ENCODE measurements around the gene BEST2.

The BEST2 gene

DNA sequence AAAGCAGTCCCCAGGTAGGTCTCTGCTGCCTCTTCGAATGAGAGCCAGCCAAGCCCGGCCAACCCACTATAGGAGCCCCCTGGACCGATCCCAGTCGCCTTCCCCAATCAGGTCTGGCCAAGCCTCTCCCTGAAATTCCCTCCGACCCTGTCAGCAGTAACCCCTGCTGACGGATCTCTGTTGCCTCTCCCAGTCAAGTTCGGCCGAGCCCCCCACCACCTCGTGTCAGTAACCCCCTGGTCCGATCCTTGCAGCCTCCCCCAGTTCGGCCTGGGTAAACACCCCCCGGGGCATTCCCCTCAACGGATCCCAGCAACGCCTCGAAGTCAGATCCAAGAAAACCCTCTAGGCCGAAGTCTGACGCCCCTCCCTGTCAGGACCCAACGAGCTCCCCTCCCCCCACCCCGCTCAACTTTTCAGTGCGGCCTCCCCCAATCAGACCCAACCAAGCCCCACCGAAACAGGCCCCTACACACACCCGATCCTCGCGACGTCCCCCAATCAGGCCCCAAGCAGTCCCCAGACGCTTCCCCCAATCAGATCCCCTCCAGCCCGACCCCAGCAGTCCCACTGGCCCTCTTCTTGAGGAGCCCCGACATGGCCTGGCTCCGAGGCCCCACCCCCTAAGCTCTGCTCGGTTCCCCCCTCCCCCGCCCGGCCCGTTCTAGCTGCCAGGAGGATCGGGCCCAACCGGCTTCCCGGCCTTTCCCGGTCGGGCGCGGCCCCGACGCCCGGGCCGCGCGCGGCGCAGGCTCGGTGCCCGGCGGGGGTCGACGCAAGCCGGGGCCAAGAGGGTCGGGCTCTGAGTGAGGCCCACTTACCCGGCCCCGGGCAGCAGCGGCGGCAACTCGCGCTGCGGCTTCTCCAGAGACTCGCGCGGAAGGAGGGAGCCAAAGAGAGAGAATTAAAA is 29.7 kb upstream of the BEST2 start:
- no peak for TF ChIP-seq ZNF70 (CRISPR knock-in tag; IDR thresholded peaks at IDR 0.05)
- no peak for TF ChIP-seq ISL1 (CRISPR knock-in tag; IDR thresholded peaks at IDR 0.05)
- TF ChIP-seq, protein P1, sequence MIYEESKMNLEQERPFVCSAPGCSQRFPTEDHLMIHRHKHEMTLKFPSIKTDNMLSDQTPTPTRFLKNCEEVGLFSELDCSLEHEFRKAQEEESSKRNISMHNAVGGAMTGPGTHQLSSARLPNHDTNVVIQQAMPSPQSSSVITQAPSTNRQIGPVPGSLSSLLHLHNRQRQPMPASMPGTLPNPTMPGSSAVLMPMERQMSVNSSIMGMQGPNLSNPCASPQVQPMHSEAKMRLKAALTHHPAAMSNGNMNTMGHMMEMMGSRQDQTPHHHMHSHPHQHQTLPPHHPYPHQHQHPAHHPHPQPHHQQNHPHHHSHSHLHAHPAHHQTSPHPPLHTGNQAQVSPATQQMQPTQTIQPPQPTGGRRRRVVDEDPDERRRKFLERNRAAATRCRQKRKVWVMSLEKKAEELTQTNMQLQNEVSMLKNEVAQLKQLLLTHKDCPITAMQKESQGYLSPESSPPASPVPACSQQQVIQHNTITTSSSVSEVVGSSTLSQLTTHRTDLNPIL (CRISPR knock-in tag; IDR thresholded peaks at IDR 0.05; ENCODE audit: low read depth) = no peak
- no peak for TF ChIP-seq ESRRG (CRISPR knock-in tag; IDR thresholded peaks at IDR 0.05)
- no peak for TF ChIP-seq TOX (CRISPR knock-in tag; IDR thresholded peaks at IDR 0.05; ENCODE audit: borderline replicate concordance)
- no peak for TF ChIP-seq GLIS3 (CRISPR knock-in tag; IDR thresholded peaks at IDR 0.05)
- TF ChIP-seq PATZ1 (CRISPR knock-in tag; IDR thresholded peaks at IDR 0.05; ENCODE audit: borderline replicate concordance) = no peak
- TF ChIP-seq ZFP3 (CRISPR knock-in tag; IDR thresholded peaks at IDR 0.05) = no peak
- TF ChIP-seq ARNTL (CRISPR knock-in tag; IDR thresholded peaks at IDR 0.05; ENCODE audit: borderline replicate concordance, low read depth) = no peak
- no peak for TF ChIP-seq ZNF8 (CRISPR knock-in tag; IDR thresholded peaks at IDR 0.05)
- ATAC-seq = peak; percentile 36

- peak; percentile 83 for ATAC-seq
- TF ChIP-seq PATZ1 (CRISPR knock-in tag; IDR thresholded peaks at IDR 0.05; ENCODE audit: borderline replicate concordance) (no peak), SNAI2 (CRISPR knock-in tag; IDR thresholded peaks at IDR 0.05) (peak; percentile 24; the same call in 1 of the 2 replicates), PPARA (CRISPR knock-in tag; IDR thresholded peaks at IDR 0.05; ENCODE audit: borderline replicate concordance) (no peak), TOX (CRISPR knock-in tag; IDR thresholded peaks at IDR 0.05; ENCODE audit: borderline replicate concordance) (no peak), ZNF565 (CRISPR knock-in tag; conservative IDR thresholded peaks at IDR 0.05; ENCODE audit: low read depth) (no peak), TSHZ2 (CRISPR knock-in tag; IDR thresholded peaks at IDR 0.05) (no peak), RARB (CRISPR knock-in tag; IDR thresholded peaks at IDR 0.05) (no peak), ZFP30 (CRISPR knock-in tag; IDR thresholded peaks at IDR 0.05) (no peak)
- TF ChIP-seq, protein P1 (CRISPR knock-in tag; IDR thresholded peaks at IDR 0.05; ENCODE audit: low read depth) = no peak
Measured at GRCh38 chr19:12722566-12723380, 28.8 kb upstream of the BEST2 start.

DNA sequence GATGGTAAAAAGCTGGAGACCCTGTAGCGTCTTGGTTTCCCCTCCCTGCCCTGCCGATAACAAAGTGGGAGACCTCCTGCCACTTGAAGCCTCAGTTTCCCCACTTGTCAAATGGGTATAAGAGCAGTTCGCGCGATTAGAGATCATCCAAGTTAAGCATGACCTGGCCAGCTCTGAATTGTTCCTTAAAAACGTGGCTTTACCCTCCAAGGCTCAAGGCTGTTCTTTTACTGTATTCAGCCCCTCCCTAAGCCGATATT is 28.3 kb upstream of the BEST2 start:
- ATAC-seq = peak; percentile 3; the same call in 1 of the 3 replicates
- TF ChIP-seq, protein P1 (CRISPR knock-in tag; IDR thresholded peaks at IDR 0.05; ENCODE audit: low read depth) = no peak
- TF ChIP-seq TCF4 (CRISPR knock-in tag; IDR thresholded peaks at IDR 0.05; ENCODE audit: borderline replicate concordance) = no peak
- no peak for TF ChIP-seq SNAI2 (CRISPR knock-in tag; IDR thresholded peaks at IDR 0.05)
- TF ChIP-seq OSR1 (CRISPR knock-in tag; IDR thresholded peaks at IDR 0.05) = no peak
- no peak for TF ChIP-seq ISL1 (CRISPR knock-in tag; IDR thresholded peaks at IDR 0.05)
- TF ChIP-seq ZNF8 (CRISPR knock-in tag; IDR thresholded peaks at IDR 0.05) = no peak
- TF ChIP-seq, protein P2, sequence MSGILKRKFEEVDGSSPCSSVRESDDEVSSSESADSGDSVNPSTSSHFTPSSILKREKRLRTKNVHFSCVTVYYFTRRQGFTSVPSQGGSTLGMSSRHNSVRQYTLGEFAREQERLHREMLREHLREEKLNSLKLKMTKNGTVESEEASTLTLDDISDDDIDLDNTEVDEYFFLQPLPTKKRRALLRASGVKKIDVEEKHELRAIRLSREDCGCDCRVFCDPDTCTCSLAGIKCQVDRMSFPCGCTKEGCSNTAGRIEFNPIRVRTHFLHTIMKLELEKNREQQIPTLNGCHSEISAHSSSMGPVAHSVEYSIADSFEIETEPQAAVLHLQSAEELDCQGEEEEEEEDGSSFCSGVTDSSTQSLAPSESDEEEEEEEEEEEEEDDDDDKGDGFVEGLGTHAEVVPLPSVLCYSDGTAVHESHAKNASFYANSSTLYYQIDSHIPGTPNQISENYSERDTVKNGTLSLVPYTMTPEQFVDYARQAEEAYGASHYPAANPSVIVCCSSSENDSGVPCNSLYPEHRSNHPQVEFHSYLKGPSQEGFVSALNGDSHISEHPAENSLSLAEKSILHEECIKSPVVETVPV (CRISPR knock-in tag; IDR thresholded peaks at IDR 0.05) = no peak
- no peak for TF ChIP-seq TOX (CRISPR knock-in tag; IDR thresholded peaks at IDR 0.05; ENCODE audit: borderline replicate concordance)
- no peak for TF ChIP-seq PATZ1 (CRISPR knock-in tag; IDR thresholded peaks at IDR 0.05; ENCODE audit: borderline replicate concordance)
- no peak for TF ChIP-seq RARB (CRISPR knock-in tag; IDR thresholded peaks at IDR 0.05)
